GM18909 (cell line): ENCODE results near the gene OR52E6.

Experiments
- ATAC-seq: cut with Tn5 transposase; IDR thresholded peaks from one replicate; pipeline ENCODE4 v1.9.1; 2021; ENCODE audit warnings: mild to moderate bottlenecking; ENCODE audit not compliant: unreplicated experiment, poor library complexity

Gene OR52E6

GRCh38 chr11:5807580-5807979, 34.1 kb downstream of the OR52E6 start:
- no peak for ATAC-seq

- ATAC-seq = no peak
These were observed 37.7 kb downstream of the OR52E6 start for GRCh38 chr11:5803982-5804381.

GRCh38 chr11:5796541-5796940, 45.2 kb downstream of the OR52E6 start:
- no peak for ATAC-seq

GRCh38 chr11:5791165-5791564, 50.5 kb downstream of the OR52E6 start, which contains the start of gene OR52N1:
TSS of gene OR52N1 (minus strand) at chr11:5791265. CDS start at chr11:5788816, 2,449 bp downstream.
- ATAC-seq = no peak
